AG09309 (cell line): ENCODE measurements around the gene TADA2A.
A peak's percentile ranks its signal among the peaks of the same experiment; 100 is the strongest.
"Not testable (repeated sequence)": the region's sequence is repeated elsewhere in the genome, so short reads cannot be mapped to it uniquely, and the experiment has no call there.

Source experiments
- DNase-seq: peaks from one replicate; pipeline ENCODE4 v3.0.0-alpha.2; 2010; ENCODE audit warnings: low read depth
- H3K4me3 ChIP-seq: 2 replicates; pipeline ENCODE4 v1.5.1; 2011; ENCODE audit warnings: mild to moderate bottlenecking, low read depth, low read length, moderate library complexity; ENCODE audit not compliant: control insufficient read depth
- TF ChIP-seq, protein P1 (sequence below): IDR thresholded peaks from 2 replicates; pipeline ENCODE4 v1.5.1; 2011; ENCODE audit warnings: mild to moderate bottlenecking, low read depth, low read length, inconsistent platforms; ENCODE audit not compliant: insufficient read depth, control insufficient read depth; ENCODE audit errors: missing control alignments

TADA2A gene

GRCh38 chr17:37430051-37430627 lies 23.5 kb downstream of the TADA2A start:
- no peak overlapping the region for H3K4me3 ChIP-seq
- DNase-seq = no peak
- TF ChIP-seq, protein P1, sequence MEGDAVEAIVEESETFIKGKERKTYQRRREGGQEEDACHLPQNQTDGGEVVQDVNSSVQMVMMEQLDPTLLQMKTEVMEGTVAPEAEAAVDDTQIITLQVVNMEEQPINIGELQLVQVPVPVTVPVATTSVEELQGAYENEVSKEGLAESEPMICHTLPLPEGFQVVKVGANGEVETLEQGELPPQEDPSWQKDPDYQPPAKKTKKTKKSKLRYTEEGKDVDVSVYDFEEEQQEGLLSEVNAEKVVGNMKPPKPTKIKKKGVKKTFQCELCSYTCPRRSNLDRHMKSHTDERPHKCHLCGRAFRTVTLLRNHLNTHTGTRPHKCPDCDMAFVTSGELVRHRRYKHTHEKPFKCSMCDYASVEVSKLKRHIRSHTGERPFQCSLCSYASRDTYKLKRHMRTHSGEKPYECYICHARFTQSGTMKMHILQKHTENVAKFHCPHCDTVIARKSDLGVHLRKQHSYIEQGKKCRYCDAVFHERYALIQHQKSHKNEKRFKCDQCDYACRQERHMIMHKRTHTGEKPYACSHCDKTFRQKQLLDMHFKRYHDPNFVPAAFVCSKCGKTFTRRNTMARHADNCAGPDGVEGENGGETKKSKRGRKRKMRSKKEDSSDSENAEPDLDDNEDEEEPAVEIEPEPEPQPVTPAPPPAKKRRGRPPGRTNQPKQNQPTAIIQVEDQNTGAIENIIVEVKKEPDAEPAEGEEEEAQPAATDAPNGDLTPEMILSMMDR = no peak

DNA sequence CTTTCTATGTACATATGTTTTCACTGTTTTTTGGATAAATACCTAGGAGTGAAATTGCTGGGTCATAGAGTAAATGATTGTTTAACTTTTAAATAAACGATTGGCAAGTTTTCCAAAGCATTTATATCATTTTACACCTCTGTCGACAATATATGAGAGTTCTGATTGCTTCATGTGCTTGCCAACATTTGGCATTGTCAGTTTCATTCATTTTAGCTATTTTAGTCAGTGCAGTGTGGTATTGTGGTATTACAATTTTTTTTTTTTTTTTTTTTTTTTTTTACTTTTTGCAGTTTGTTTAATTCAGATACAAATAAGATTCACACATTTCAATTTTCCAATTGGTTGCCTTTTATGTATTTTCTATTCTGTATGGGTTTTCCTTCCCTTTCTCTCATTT lies 26.0 kb downstream of the TADA2A start:
- H3K4me3 ChIP-seq = no peak overlapping the region

DNA sequence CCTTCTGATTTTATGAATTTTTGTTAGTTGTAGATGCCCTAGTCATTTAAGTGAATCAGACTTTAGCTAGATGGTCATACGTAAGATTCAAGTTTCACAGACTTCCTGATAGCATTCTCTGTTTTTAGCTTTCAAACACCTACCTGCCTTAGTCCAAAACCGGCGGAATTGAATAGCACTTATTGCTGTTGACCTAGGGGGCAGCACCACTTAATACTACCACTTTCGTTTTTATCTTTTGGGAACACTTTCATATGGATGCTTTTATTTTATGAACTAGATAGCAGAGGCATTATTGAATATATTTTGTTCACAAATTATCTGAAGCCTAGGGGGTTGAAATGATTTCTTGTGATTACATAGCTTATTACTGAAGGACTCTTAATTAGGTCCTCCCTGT lies 31.5 kb downstream of the TADA2A start:
- TF ChIP-seq, protein P1 = peak; percentile 15
- no peak overlapping the region for H3K4me3 ChIP-seq
- DNase-seq = no peak

More for the DNA sequence above, 26.0 kb downstream of the TADA2A start:
- TF ChIP-seq, protein P1 = no peak
- no peak for DNase-seq

DNA sequence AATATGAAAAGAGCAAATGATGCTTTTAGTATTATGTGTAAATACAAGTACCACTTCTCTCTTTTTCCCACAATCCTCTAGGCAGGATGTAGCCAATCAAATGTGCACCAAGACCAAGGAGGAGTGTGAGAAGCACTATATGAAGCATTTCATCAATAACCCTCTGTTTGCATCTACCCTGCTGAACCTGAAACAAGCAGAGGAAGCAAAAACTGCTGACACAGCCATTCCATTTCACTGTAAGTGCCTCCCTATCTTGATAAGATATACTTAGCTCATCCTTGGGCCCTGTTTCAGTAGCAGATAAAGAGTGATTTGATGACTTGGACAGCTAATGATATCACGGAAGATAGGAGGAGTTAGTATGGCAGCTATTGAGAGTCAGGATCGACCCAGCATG lies 33.7 kb downstream of the TADA2A start:
- DNase-seq = no peak
- TF ChIP-seq, protein P1 = no peak
- no peak overlapping the region for H3K4me3 ChIP-seq

DNA sequence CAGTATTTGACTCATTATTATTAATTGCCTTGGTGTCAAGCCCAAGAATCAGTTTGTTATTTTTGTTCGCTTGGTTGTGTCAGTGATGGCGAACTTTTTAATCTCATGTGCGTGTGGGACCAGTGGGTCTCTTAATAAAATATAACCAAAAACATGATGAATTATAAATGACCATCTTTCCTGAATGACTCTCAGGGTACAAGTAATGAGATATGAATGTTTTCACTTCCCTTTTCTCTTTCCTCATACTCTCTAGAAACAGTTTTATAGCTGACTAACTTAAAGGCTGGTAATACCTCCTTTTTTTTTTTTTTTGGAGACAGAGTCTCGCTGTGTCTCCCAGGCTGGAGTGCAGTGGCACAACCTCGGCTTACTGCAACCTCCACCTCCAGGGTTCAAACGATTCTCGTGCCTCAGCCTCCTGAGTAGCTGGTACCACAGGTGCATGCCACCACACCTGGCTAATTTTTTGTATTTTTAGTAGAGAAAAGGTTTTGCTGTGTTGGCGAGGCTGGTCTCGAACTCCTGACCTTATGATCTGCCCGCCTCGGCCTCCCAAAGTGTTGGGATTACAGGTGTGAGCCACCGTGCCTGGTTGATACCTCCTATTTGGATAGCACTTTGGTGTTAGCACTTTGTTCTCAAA lies 34.8 kb downstream of the TADA2A start:
- DNase-seq, H3K4me3 ChIP-seq: not testable (repeated sequence)

DNA sequence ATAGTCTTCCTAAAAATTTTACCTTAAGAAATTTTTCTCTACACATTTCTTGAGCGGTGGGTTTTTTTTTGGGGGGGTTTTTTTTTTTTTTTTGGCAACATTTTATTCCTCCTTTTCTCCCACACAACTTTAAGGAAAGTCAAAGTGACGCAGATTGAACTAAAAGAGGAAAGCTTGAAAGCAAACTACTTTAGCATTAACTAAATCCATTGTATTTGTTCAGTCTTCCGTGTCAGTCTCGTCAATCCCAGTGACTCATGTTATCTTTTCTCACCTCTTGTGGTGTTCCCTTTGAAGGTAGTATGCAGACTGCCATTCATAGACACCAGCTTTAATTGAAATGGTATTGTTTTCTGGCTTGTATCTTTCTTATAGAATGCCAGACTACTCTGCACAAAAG lies 39.3 kb downstream of the TADA2A start:
- TF ChIP-seq, protein P1 = no peak
- no peak overlapping the region for H3K4me3 ChIP-seq
- DNase-seq = no peak

DNA sequence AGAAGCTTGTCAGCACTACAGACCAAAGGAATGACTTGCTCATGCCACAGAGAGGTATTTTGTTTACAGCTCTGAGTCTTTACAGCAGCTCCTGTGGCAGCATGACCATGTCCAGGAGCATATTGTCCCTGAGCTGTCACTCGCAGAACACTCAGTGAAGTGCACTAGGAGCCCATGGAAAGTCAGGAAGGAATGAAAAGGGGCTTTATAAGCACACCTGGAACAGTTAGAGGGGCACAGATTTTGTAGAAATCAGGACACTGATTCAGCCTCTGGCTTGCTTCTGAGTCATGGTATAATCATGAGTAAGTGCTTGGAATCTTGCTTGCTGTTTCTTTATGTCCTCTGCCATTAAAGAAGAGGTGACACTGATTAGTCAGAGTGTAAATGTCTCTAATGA lies 41.0 kb downstream of the TADA2A start:
- H3K4me3 ChIP-seq = no peak overlapping the region
- TF ChIP-seq, protein P1 = no peak
- DNase-seq = no peak
